ENCODE measurements around the gene HIVEP3.
"Not testable (repeated sequence)": the region's sequence is repeated elsewhere in the genome, so short reads cannot be mapped to it uniquely, and the experiment has no call there.

HIVEP3 gene

GRCh38 chr1:41704196-41704595 lies 214.5 kb downstream of the HIVEP3 start:
- no peak for DNase-seq

GRCh38 chr1:41702771-41703170 lies 216.0 kb downstream of the HIVEP3 start:
- DNase-seq = no peak

GRCh38 chr1:41700986-41701535 lies 217.7 kb downstream of the HIVEP3 start:
- DNase-seq = no peak

GRCh38 chr1:41700581-41700980 lies 218.1 kb downstream of the HIVEP3 start:
- DNase-seq = no peak

DNA sequence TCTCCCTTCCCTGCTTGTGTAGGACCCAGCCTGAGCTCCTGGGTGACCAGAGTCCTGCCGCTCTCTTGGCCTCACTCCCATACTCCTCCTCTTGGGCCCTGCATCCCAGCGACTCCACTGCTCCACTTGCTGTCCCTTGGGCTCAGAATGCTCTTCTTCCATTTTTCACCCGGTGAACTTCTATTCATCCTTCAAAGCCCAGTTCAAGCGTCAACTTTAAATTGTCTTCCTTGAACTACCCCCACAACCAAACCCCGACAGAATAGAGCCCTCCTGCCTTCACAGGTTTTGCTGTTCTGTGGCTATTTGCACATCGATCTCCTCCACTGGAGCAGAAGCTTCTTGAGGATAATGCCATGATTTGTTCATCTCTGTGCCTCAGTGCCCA lies 218.9 kb downstream of the HIVEP3 start:
- no peak for DNase-seq

DNA sequence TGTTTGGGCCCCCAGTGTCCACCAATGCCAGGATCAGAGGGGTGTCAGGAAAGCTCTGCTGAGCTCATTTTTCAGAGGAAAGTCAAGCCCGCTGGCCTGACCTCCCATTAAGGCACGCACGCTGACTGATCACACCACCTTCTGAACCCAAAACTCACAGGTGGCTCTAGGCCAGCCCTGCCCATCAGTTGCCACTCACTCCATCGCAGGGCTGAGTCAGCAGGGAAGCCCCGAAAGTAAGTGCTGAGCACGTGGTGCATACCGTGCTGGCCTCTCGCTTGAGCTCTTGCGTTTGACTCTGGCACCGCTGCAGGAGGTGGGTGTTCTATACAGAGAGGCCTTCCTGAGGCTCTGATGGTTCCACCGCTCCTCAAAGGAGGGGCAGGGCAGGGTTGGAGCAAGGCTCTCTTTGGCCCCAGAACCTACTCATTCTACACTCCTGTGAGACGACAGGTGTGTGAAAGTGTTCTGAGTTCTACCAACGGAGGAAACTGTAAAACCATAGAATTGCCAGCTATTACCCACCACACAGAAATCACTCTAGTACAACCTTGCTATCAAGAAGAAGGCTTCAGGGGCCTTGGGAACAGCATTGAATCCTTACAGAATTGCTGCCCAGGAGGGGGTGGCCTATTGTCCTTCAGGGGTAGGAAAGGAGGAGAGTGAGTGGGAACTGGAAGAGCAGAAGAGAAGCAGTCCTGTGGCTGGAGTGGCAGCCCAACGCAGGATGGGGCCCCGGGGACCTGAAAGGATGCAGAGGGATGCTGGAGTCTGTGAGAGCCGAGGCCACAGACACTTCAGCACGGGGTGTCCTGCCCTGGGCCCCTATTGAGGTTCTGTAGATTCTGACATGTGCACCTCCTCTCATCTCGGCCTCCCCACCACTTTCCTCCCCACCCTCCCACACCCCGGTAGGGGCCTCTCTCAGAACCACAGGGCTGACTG lies 219.5 kb downstream of the HIVEP3 start:
- DNase-seq = peak; percentile 29

DNA sequence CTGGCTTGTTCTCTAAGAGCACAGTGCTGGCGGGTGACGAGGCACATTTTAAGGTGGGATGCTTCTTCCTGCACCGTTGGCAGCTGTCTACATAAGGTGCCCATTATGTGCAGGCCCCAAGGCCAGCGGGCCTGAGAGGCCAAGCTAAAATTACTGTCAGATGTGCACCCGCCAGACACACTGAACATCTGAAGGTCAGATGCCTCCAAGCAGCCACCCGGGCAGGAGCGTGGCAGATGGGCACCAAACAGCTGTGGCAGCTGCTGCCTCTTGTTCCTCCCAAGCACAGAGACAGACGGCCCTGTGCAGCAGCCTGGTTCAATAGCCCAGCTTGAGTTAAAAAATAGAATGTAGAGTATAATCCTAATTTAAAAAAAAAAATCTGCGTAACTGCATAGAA lies 222.3 kb downstream of the HIVEP3 start:
- DNase-seq = no peak

DNA sequence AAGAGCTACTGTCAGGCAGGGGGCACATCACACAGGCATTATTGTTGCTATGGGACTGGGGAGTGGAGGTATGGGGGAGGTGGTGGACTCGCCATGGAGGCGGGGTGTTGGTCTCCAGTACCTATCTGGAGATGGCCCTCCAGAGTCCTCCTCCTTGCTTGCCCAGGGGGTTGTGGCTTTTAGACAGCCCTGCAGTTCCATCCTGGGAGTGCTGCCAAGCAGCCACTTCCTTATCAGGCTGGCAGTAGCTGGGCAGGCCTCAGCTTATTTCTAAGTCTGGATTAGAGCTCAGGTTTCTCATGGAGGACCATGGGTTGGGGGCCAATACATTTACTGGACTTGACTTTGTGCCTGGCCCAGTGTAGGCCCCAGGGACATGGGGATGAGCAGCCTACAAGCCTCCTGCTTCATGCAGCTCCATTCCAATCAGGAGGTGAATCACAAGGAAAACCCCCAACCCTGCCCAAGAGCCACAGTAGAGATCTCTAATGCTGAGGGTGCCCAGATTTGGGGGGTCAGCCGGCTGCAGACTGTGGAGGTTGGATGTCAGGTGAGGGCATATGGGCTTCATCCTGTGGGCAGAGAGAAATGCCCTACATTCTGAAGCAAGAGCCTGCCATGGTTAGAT lies 223.5 kb downstream of the HIVEP3 start:
- DNase-seq = no peak

GRCh38 chr1:41691966-41692365 lies 226.8 kb downstream of the HIVEP3 start:
- DNase-seq = not testable (repeated sequence)

GRCh38 chr1:41691424-41691823 lies 227.3 kb downstream of the HIVEP3 start:
- no peak for DNase-seq

- DNase-seq = no peak
Measured at GRCh38 chr1:41690331-41690730, 228.4 kb downstream of the HIVEP3 start.

DNA sequence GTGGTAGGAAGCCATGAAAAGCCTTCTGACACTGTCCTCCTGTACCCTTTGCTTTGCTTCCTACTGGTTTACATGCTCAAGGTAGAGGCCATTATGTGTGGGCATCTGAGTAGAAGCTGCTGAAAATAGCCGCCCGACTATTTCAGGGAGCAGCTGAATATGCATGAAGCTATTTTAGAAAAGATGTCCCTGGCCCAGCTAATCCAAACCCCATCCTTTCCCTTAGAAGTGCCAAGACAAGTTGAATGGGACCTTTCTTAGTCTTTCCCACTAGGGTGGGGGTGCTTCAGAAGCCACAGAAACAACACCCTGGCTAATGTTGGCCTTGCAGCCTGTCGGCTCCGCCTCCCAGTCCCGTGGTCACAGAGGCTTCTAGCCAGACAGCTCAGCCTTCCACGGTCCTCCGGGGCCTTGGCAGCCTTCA lies 229.2 kb downstream of the HIVEP3 start:
- DNase-seq = no peak

DNA sequence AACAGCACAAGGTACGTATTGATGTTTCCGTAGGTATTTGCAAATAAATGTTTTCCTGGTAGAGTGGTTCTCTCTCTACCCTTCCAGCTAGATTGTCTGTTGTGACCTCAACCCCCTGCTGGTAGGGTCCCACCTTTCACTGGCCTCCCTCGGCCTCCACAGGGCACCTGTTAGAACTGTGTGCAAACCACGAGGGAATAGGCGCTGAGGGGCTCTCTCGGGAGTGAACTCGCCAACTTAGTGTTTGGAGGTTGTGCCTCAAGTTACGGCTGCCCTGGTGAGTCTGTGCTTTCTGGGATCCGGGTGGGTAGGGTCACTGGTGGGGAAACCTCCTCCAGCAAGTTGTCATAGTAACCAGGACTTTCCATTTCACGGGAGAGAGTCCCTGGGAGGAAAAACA lies 229.6 kb downstream of the HIVEP3 start:
- no peak for DNase-seq

DNA sequence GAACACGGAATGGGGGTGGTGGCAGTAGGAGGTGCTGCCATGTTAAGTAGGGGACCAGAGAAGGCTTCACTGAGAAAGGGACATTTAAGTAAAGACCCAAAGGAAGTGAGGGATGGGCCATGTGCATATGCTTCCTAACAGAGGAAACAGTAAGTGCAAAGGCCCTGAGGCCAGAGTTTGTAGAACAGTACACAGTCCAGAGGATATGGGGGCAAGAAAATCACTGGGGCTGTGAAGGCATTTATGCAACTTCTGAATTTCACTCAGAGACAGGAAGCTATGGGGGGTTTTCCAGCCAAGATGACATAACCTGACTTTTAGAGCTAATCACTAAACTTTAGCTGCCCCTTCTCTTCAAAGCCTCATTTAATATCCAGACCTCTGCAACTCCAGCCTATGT lies 231.7 kb downstream of the HIVEP3 start:
- peak; percentile 36 for DNase-seq

GRCh38 chr1:41683681-41684500 lies 234.8 kb downstream of the HIVEP3 start:
- peak; percentile 78 for DNase-seq

DNA sequence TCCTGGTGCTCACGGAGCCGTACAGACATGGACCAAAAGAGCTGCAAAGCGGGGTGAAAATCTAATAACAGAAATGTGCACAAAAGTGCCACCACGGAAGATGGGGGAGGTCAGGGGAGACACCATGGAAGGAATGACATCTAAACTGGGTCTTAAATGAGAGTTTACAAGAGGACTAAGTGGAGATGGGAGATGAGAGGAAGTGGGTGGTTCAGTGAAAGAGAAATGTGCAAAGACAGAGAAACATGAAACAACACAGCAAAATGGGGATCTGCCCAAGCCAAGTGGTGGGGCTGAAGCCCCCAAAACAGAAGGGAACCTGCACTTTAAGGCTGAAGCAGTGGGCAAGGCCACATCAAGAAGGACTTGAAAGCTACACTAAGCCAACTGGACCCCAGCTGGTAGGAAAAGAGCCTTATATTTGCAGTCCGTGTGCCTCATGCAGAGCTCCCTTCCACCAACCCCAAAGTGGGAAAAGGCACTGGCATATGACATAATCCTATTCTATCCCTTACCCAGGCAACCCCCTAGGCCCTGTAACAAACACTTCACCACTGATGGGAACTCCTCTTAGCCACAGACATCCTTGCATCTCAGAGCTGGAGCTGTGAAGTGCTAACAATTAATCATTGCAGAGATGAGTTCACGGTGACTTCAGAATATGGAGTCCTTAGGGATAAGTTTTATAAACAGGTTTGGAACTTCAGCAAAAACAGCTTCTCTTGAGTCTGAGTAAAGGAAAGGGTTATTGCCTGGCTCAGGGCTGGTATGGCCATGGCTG lies 235.7 kb downstream of the HIVEP3 start:
- DNase-seq = no peak

- no peak for DNase-seq
Measured at GRCh38 chr1:41682149-41682548, 236.6 kb downstream of the HIVEP3 start.

DNA sequence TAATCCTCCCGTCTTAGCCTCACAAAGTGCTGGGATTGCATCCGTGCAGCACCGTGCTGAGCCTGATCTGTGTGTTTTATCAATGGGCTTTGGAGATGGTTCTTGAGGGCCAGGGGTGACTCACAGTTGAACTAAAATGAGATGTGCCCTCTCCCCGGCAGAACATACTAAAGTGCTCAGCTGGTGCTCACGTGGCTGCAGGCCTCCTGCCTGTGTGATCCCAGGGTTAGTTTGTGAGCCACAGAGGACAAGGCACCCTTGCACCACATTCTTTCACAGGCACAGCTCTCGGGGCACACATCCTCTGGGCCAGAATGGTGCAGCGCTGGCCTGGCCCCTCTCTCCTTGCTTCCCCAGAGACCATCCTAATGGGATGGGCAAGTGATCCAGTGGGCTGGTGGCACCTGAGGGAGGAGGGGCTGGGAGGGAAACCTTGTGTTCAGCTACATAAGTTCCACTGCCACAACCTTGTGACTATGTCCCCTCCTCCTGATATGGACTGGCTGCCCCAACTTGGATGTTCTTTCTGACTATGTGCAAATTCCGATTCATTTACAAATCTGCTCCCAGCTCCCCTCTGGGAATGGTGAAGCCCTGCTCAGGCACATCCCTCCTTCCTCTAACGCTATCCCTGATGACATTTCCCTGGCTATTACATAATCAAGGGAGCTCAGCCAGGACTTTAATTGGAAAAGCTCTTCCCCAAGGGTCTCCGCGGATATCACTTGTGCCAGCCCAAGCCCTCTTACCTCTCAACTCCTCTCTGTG lies 237.2 kb downstream of the HIVEP3 start:
- no peak for DNase-seq

DNA sequence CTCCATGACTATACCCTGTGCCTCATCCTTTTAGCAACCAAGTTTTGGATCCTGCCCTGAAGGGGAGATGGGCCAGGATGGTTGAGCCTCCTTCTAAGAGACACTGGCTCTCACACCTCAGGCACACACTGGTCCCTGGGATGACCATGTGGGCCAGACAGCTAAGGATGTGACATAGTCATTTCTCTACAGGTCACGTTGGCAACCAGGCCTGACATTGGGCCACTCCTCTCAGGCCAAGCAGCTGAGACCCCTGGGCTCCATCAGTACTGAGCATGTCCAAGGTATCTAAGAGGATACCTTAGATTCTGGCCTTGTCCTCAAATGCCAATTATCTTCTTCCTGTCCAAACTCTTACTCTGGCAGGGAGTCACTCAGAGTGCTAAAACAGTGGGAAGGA lies 238.7 kb downstream of the HIVEP3 start:
- no peak for DNase-seq

- DNase-seq = no peak
Measured at GRCh38 chr1:41679531-41679930, 239.2 kb downstream of the HIVEP3 start.

DNA sequence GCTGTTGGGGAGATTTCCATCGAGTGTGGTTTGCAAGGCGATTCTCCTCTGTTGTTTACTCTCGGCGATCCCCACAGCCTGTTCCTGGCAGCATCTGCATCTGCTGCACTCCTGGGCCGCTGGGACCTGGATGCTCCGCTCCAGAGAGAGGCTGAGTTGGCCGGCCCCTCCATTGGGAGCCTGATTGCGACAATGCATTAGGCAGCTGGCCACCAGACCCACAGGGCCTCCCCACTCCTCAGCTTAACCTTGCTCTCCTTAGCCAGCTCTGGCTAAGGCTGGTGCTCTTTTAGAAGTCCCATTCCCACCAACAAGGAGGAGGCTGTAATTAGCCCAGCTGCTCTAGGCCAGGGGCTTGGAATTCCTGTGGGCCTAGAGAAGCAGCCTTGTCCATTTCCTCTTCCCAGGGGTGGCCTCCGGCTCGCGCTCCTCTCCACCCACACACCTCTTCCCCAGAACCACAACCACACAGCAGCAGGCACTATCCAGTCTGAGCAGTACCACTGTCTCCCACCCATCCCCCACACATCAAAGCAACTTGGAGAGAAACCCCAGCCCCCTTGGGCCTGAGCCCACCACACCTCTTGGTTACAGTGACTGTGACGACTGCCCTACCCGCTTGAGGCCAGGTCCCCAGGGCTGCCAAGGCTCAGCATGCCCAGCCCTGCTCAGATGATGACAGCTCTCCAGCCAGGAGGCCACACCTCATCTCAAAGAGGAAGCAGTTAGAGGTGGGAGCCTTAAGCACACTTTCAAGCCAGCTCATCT lies 240.4 kb downstream of the HIVEP3 start:
- no peak for DNase-seq
